Glomerular visceral epithelial cell (primary cell): ENCODE measurements around the gene SPATA13.

Experiments used
- DNase-seq: peaks from one replicate; pipeline ENCODE4 v3.0.0-alpha.2; 2016; ENCODE audit errors: extremely low spot score

The SPATA13 gene

GRCh38 chr13:24141333-24141910, 19.1 kb upstream of the SPATA13 start:
- DNase-seq = no peak

GRCh38 chr13:24142453-24142852, 18.1 kb upstream of the SPATA13 start:
- no peak for DNase-seq

GRCh38 chr13:24142886-24143285, 17.6 kb upstream of the SPATA13 start:
- no peak for DNase-seq

GRCh38 chr13:24145240-24145639, 15.3 kb upstream of the SPATA13 start:
- DNase-seq = no peak

GRCh38 chr13:24145674-24146073, 14.8 kb upstream of the SPATA13 start:
- no peak for DNase-seq

GRCh38 chr13:24146961-24147569, 13.5 kb upstream of the SPATA13 start:
- DNase-seq = no peak

- peak; percentile 33 for DNase-seq
Observed at GRCh38 chr13:24147570-24147963, 13.0 kb upstream of the SPATA13 start.

- peak; percentile 90 for DNase-seq
Observed at GRCh38 chr13:24148414-24149235, 11.9 kb upstream of the SPATA13 start.

- peak; percentile 2 for DNase-seq
Observed at GRCh38 chr13:24149246-24150032, 11.1 kb upstream of the SPATA13 start.

GRCh38 chr13:24150572-24150971, 9.9 kb upstream of the SPATA13 start:
- no peak for DNase-seq

- DNase-seq = no peak
Observed at GRCh38 chr13:24151864-24152263, 8.7 kb upstream of the SPATA13 start.

- no peak for DNase-seq
Observed at GRCh38 chr13:24152292-24153214, 8.0 kb upstream of the SPATA13 start.

GRCh38 chr13:24153347-24153746, 7.2 kb upstream of the SPATA13 start:
- no peak for DNase-seq

- no peak for DNase-seq
Observed at GRCh38 chr13:24153979-24154701, 6.4 kb upstream of the SPATA13 start.

GRCh38 chr13:24159357-24159756, 1.2 kb upstream of the SPATA13 start:
- DNase-seq = no peak

GRCh38 chr13:24161010-24161775, 673 bp downstream of the SPATA13 start:
- DNase-seq = peak; percentile 38

GRCh38 chr13:24161980-24162525, 1.5 kb downstream of the SPATA13 start:
- no peak for DNase-seq

GRCh38 chr13:24162604-24163003, 2.1 kb downstream of the SPATA13 start:
- no peak for DNase-seq

GRCh38 chr13:24165746-24166145, 5.2 kb downstream of the SPATA13 start:
- DNase-seq = no peak
